Epithelial cell of prostate (primary cell): ENCODE measurements around the gene BCKDHB.

Source experiments
- DNase-seq: peaks from one replicate; pipeline ENCODE4 v3.0.0-alpha.2; 2011; ENCODE audit warnings: low read depth, low spot score
- H3K27ac ChIP-seq: fragments of 450-650 bp; 2 replicates; pipeline ENCODE4 v1.5.1; 2017; ENCODE audit warnings: mild to moderate bottlenecking

BCKDHB gene

DNA sequence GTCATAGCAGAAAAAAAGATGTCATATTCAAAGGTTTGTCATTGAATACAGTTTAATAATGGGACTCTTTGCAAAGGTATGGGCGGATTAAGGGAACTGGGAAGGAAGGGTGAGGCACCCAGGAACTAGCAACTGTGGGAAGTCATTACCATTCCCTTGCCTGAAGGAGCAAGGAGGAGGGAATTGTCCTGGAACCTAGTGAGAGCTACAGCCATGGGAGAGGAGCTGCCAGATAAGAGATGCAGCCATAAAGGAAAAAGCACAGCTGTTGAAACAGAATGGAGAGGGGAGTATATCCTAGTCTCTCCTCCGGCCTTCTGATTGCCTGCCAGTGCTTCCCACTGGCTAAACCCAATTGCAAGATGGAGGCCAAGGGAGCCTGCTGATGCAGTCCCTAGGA is 250.6 kb downstream of the BCKDHB start:
- DNase-seq, result no peak
- H3K27ac ChIP-seq, result no peak overlapping the region

DNA sequence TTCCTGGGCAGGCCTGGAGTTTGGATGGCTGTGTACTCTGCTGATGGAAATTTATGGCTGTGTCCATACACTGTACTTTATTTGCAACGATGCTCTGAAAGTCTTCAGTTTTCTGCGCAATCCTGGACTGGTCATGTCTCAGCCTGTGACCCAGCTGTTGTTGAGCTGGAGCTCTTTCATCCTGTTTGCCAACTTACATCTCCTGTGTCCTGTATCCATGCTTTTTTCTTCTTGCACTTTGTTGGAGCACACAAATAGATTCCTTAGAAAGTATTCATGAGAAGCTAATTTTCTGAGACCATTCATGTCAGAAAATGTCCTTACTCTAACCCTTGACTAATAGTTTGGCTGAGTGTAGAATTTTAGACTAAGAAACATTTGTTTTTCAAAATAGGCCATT is 251.2 kb downstream of the BCKDHB start:
- DNase-seq, result no peak
- H3K27ac ChIP-seq, result no peak overlapping the region

DNA sequence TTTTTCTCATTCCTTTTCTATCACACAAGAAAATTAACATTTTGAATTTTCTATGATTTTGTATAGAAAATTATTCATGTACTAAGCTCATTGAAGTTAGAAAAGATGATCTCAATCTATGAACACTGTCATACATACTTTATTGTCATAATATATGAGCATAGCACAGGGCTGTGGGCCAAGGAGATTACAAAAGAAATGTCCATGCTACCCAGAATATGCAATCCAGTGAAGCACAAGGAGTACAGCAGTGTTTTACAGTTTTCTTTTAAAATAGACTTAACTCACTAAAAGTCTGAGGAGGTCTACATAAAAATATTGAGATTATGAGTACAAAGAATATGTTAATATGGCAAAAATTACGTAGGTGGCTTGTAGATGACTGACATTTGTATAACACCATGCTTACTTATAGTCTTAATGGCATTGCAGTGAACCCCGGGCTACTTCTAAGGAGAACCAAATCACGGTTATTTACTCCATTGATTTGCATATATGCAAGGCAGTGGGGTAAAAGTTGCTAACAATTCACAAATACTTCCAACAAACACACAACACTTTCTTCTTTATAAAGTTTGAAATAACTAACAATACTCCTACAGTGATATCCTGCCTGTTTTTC is 257.1 kb downstream of the BCKDHB start:
- DNase-seq, result no peak

DNA sequence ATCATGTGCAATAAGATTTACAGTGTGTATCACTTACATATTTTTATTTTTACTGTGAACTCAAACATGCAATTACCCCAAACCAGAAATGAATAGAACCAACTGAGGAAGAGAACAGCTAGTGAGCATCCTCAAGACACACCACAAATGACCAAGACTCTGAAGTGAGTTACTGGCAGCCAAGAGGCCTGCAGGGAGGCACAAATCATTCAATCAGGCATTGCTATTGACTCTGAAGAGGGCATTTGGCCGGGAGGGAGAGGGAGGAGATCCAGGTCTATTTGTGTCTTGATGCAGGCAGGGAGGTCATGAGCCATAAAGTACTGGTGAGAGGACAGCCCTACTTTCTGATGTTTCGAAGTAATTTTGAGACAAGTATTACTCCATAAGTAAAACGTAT is 257.7 kb downstream of the BCKDHB start:
- no peak overlapping the region for H3K27ac ChIP-seq
- DNase-seq, result no peak

More for the DNA sequence above, 257.1 kb downstream of the BCKDHB start:
- no peak overlapping the region for H3K27ac ChIP-seq

DNA sequence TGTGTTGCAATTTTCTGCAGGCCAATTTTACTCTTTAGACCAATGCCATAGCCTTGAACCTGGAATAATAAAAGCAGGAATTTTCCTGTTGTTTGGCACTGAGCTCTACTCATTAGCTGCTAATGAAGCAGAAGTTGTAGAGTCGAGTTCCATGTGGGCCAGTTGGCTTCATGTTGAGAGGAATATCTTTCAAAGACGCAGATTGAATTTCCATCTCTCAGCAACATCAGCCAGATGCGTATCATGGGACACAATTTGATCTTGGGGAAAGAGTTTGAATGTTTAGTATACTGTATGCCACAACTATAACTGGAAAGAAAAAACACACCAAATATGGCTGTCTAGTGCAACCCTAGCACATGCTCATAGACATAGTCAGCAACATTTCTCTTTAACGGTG is 259.6 kb downstream of the BCKDHB start:
- no peak overlapping the region for H3K27ac ChIP-seq
- DNase-seq, result no peak

DNA sequence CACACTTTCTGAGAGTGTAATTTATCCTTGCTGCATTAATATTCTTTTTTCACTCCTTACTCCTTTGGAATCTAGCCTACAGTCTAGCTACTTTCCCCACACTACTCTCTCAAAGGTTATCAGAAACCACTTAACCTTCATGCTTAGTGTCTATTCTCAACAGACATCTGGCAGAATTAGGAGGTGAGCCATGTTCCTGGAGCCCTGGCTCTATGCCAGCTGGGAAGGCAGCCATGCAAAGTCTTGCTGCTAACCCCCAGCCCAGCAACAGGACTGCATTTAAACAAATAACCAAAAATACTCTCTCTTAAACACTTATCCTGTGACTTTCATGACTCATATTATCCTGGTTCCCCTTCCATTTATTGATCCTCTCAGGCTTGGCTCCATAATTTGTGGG is 260.2 kb downstream of the BCKDHB start:
- no peak for DNase-seq
- no peak overlapping the region for H3K27ac ChIP-seq

DNA sequence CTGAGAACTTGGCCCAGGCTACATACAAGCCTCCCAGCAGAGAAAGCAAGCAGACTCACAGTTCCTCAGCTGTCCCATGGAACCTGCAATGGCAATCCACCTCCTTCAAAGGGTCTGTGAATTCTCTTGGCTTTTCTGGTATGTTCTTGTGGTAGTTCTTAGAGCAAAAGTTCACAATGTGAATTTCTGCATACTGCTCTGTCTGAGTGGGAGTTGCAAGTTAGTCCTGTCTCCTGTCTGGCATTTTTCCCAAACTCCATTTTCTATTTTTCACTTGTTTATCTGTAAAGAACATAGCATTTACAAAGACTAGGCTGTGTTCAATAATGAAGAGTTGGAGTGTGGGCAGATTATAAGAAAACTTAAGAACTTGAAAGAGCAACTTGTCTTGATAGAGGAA is 269.9 kb downstream of the BCKDHB start:
- DNase-seq, result no peak
- H3K27ac ChIP-seq, result no peak overlapping the region

DNA sequence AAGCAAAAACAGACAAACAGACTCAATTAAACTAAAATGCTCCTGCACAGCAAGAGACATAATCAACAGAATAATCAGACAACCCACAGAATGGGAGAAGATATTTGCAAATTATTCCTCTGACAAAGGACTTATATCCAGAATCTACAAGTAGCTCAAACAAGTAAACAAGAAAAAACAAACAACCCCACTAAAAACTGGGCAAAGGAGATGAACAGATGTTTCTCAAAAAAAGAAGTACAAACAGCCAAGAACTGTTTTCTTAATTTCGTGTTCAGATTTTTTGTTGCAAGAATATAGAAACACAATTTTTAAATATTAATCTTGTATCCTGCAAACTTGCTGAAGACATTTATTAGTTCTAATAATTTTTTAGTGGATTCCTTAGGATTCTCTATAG is 274.1 kb downstream of the BCKDHB start:
- no peak for DNase-seq
- H3K27ac ChIP-seq, result no peak overlapping the region

DNA sequence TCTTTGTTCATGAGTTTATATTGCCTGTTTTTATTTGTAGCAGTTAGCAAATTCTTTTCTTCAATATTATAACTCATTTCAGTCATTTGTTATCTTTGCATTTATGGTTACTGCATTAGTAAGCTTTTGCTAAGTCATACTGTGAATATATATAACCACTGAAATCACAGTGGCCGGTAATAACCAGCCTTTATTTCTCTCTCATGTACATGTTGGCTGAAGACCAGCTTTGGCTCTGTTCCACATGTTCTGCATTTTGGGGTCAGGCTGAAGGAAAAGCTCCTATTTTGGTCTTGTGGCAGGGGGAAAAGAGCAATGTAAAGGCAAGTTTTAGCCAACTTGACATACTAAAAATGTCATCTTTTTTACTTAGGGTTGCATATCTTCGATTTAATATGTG is 276.3 kb downstream of the BCKDHB start:
- no peak overlapping the region for H3K27ac ChIP-seq
- no peak for DNase-seq

DNA sequence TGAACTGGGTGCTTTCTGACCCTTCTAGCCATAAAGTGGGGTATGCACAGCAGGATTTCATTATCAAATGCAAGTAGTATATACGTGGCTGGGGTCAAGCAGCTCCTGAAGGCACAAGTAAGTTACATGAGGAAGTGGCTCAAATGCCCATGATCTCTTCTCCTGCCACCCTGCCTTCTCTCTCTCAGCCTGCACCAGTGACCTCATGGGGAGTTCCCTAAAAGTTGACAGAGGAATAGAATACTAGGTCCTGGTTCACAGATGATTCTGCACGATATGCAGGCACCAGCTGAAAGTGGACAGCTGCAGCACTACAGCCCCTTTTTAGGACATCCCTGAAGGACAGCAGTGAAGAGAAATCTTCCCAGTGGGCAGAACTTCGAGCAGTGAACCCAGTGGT is 282.0 kb downstream of the BCKDHB start:
- no peak for DNase-seq
- no peak overlapping the region for H3K27ac ChIP-seq
